ENCODE results near the gene PCDHB13.
"Not testable (repeated sequence)": the region's sequence is repeated elsewhere in the genome, so short reads cannot be mapped to it uniquely, and the experiment has no call there.

GRCh38 chr5:141179371-141179770 lies 34.3 kb upstream of the PCDHB13 start:
- not testable (repeated sequence) for TF ChIP-seq POLR2AphosphoS5 (IDR thresholded peaks at IDR 0.05; ENCODE audit: low read depth, low read length); TAF1 (IDR thresholded peaks at IDR 0.05; ENCODE audit: borderline replicate concordance, low read depth, low read length); POLR2A (IDR thresholded peaks at IDR 0.05; ENCODE audit: low read depth, low read length)
